ENCODE measurements around the gene AFF3.

AFF3 gene

DNA sequence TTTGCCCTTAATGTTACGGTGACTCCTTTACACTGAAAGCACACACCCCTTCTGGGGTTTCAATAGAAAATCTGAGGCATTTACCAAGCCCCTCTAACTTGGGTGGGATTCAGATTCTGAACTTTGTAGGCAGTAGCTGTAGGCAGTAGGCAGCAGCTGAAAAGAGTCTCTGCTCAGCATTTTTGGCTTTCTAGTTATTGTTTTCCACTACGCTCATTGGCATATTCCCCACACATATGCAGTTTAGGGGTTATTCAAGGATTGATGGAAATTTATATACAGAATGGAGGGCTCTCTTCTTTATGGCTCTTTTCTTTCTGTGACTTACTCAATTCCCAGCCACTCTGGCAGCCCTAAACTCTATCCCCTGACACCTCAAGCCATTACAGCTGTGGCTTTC lies 419.9 kb downstream of the AFF3 start:
- DNase-seq, result no peak

DNA sequence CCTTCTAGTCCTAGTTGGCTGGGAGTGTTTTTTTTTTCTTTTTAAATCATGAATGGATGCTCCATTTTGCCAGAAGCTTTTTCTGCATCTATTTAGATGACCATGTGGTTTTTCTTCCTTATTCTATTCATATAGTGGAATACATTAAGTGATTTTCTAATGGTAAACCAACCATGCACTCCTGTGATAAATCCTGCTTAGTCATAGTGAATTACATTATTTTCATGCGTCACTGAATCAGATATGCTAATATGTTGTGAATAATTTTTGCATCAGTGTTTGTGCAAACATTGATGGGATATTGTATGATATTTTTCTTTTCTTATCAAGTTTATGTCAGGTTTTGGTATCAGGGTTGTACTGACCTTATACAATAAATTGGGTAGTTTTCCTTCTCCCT lies 423.3 kb downstream of the AFF3 start:
- DNase-seq, result no peak

DNA sequence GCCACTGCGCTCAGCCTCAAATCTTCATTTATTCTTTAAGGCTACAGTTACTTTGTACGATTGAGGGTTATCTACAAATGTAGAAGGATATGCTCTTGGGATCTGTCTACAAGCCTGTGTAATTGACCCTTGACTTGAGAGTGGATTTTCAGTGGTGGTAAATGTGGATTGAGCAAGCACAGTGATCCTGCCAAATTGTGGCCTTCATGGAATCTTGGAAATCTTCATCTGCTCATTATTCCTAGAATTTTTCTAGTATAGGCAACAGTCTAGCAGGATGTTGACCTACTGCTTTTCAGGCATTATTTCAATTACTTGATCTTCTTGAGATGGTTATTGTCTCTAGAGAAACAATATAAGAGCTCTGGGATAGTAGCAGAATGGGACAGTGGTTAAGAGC lies 426.4 kb downstream of the AFF3 start:
- DNase-seq, result no peak

DNA sequence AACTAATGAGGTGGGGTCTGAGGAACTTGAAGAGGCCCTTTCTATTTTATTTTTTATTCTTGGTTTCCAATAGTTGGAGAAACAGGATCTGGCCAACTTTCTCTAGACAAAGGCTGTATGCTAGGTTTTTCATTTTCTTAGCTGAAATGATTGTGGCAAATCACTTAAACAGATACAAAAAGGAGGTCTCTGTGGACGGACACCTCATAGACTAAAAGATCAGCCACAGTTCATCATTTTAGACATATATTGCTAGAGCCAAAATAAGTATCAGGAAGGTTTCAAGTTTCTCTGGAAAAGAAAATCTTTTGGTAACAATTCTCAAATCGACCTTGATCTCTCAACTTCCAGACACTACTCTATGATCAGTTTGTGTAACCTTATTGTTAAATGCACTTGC lies 428.0 kb downstream of the AFF3 start:
- DNase-seq, result no peak

DNA sequence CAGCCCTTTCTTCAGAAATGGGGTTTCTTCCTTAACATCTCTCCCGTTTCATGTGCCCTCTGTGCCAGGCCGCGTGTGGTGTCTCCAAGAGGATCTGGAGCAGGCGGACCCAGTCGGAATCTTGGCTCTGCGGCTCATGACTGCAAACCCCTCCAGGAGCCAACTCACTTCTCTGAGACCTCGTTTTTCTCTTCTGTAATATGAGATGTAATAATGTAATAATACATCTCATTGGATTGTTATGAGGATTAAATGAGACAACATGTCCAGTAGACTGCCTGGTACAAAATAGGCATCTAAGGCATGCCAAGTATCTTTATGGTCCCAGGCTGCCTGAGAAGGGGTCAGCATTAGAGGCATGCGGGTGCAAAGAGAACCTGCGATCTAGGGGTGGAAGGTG lies 431.2 kb downstream of the AFF3 start:
- DNase-seq, result no peak

DNA sequence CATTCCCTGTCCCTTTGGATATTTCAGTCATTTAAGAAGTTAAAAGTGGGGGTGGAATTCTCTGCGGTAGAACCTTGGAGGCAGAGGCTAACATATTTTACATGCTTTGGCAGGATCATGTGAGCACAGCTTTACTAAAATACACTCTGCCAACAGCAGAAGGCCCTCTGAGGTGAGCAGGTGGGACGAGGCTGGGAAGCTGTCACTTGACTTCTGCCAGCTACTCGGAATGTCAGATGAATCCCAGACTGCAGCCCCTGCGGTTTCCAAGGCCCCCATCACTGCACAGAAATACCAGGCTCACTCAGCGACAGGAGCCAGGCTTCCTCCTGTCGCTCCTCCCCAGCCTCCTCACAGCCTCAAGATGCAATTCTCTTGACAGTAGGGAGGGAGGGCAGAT lies 431.7 kb downstream of the AFF3 start:
- peak in 2 of 58 donors; percentile 2 to 11 for DNase-seq

DNA sequence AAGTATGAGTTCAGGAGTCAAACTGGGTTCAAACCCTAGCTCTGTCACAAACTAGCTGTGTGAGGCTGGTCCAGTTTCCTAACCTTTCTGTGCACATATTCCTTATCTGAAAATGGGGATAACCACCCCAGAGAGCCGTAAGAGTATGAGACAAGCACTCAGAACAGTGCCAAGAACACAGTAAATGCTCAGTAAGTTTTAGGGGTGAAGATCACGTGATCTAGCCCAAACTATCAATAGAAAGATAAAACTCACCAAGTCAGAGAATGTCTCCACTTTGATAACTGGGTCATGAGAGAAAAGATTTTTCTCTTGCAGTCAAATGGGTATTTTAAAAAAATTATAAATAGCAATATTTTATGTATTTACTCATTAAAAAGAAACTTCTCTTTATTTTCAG lies 433.2 kb downstream of the AFF3 start:
- no peak for DNase-seq

DNA sequence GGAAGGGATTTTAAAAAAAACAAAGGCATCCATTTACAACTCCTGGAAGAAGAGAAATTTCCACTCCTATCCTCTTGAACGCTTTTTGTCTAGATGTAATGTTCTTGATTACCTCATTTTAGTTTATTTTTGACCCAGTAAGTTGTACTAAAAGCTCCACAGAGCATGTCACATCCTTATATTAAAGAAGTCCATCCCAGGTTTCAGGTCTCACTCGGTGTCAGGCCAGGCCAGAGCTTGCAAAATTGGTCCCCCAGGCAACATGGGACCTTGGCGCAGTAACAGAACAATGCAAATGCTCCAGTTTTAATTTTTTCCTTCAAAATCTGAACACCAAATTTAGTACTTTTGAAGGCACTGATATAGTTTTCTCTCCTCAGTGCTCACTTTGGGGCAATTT lies 434.2 kb downstream of the AFF3 start:
- DNase-seq, result no peak

DNA sequence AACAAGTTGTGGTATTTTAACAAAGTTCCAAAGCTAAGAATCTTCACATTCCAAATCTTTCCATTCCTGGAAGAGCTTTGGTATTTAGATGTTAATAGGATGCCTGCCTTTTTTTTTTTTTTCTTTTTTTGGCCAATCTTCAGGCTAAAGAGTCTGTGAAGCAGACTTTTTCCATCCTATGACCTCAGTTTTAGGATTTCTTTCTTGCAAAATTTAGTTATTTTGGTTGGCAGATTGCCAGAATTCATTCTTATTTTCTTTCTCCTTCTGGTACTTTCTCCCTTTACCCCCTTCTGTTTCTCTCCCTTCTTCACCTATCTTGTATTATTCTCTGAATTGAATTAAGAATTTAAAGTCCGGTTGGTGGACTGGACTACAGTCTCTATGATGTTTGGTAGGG lies 434.8 kb downstream of the AFF3 start:
- DNase-seq, result no peak

DNA sequence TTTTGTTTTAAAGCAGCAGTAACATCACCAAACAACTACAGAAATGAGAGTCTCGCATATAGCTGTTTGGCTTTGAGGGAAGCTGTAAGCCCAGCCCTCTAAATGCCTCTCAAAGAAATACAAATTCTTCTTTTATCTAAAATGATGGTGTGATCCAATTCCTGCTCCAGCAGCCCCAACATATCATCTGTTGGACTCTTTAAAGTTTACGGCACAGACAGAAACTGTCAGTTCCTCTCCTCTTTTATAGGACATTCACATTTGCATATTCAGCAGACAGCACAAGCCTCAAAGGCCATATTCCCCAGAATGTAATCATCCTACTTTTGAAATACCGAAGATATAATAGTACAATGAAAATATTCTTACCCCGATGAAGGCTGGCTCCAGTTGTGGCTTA lies 435.7 kb downstream of the AFF3 start:
- DNase-seq, result no peak

DNA sequence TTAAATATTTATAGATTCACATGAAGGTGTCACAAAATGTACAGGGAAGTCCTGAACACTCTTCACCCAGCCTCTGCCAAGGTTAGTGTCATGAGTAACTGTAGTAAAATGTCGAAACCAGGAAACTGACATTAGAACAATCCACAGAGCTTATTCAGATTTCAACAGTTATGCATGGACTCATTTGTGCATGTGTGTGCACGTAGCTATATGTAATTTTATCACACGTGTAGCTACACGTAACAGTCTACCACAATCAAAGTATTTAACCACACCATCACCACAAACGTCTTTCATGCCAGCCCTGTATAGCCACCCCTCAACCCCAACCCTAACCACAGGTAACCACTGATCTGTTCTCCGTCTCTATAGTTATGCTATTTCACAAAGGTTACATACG lies 440.9 kb downstream of the AFF3 start:
- DNase-seq, result no peak

DNA sequence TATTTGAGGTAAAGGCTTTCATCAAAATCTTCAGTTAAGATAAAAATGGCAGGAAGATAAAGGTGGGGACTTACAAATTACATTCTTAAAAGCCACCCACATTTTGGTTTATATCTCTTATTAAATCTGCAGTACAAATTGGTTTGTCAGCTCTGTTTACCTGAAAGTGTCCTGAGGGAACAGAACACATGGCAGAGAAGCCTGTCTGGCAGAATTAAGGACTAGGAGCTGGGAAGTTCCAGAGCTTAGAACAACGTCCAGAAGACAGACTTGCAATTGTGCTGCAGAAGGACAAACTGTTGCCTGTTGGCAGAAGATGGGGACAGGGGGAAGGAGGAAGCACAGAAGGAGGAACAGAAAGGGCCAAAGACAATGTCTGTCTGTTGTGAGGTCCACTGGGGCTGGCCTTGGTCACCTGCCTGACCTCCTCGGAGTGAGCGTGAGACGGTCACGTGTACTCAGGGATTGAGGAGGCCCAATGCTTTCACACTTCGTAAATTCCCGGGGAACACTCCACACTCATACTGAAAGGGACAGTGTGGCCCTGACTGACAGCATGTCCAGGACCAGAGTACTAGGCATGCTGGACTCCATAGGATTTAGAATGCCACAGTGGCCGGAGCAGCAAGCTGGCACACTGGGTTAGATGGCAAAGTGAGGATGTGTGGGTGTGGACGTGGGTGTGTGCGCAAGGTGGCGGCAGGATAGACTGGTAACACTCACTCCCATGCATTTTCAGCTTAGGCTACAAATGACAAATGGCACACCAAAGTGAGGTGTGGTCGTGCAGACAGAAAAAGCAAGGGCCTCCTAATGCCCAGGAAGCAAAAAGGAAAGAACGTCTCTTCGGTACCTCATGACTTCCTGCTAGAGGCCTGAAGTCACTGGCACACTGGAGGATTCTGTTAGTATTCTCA lies 441.6 kb downstream of the AFF3 start:
- DNase-seq, result peak in 1 of 58 donors; percentile 9

DNA sequence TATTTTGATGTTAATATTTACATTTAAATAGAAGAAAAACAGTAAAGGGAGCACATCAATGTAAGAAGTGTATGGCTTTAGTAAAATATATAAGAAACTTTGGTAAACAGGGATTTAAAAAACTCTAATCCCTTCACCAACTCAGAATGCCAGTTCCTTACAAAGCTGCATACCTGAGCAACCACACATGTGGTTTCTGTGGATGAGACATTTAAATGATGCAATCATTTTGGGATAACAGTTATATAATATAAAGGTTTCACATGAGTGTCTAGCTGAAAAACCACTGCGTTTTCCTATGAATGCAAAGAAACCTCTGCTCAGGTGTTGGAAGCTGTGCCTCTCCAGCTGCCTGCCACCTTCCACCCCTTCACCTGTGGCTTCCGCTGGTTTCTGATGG lies 443.5 kb downstream of the AFF3 start:
- DNase-seq, result no peak

DNA sequence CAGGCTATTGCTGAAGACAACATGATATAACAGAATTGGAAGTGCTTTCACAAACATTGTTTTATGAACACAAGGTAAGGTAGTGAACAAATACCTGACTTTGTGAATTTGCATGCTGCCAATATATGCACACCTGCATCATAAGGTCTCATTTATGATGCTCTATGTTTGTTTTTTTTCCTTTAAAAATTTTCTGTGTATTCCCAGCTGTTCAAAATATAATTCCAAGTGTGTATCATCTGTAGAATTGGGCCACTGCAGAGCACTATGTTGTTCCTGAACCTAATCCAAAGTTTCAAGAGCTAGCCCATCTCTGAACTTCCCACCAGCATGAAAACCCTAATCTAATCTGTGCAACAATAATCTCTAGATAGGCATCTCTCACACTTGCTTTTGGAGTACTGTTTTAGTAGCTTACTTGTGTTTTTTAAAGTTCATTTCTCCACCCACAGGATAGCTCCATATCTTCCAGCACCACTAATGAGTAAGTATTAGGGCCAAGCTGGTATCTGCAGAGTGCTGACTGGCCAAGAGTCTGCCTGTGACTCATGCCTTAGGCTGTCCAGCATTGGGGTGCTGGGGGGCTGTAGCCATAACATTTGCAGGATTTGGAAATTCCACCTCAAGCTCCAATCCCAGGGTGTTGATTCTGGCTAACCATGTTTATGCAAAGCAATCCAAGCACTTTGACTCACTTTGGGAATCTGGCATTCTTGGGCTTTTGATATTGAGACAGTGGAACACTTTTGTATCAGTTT lies 444.4 kb downstream of the AFF3 start:
- no peak for DNase-seq

DNA sequence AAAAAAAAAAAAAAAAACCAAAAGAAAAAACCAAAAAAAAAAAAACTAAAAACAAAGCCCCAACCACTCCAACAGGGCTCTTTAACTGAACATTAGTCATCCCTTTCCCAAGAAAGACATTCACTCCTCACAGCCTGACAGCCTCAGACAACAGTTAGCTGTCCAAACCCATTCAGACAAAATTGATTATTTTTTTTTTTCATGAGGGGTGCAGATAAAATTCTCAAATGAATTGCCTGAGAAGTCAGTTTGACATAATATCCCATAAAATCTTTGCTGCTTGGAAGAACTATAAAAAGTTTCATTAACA lies 446.5 kb downstream of the AFF3 start:
- no peak for DNase-seq

DNA sequence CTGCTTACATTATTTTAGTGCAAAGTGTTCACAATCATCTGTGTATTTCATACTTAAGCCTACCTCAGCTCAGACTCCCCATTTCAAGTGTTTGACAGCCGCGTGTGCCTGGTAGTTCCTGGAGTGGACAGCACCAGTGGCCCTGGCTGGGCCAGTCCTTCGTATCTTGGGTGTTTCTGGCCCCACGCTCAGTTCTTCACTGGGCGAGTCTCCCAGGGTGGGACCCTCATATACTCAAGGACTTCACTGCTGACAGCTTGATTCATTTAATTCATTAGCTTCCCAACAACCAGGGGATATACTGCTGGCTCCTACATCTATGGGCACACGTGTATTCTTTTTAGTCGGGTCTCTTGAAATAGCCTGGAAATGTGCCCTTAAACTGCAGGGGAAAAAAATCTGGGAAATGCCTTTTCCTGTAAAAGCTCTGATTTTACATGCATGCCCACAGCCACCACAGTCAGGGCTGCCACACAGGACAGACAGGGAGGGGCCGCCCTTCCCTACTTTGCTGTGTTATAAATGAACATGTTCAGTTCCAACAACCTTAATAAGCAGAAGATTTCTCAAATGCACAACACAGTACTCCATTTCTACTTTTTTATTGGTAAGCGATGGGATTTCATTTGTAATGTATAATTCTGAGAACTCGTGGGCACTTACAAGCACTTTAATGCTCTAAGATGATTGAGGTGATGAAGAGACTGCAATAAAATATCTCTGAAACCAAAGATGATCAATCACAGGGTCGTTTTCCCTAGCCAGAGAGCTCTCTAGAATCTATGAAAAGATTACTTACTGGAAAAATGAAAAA lies 447.1 kb downstream of the AFF3 start:
- DNase-seq, result no peak

DNA sequence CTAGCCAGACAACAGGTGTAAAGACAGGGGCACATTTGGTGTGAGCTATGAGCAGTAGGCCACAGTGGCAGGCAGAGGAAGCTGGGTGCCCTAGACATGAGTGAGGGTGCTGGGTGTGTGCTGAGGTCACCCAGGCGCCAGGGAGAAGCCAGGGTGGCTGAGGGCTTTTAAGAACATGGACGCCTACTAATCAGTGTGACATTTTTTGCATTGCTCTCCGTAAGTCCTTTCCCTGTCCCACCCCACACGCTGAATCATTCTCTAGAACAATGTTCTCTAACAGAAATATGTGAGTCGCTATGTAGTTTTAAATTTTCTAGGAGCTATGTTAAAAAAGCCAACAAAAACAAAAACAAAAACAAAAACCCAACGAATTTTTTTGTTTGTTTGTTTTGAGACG lies 448.1 kb downstream of the AFF3 start:
- DNase-seq, result no peak

DNA sequence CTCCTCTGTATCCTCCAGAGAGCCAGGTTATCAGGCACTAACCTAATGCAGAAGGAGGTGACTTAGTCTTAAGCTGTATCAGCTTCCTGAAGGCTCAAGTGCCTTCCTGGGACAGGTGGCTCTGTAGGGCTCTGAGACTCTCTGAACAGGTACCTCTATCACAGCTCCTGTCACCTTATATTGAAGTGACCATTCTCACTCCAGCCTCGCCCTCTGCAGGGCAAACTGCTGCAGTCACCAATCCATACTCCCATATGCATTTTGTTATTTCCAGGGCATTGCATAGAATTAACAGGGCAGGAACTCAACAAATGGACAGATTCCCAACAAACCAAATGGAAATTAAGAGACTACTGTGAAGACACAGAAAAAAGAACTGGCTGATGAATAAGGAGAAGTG lies 449.6 kb downstream of the AFF3 start:
- no peak for DNase-seq

DNA sequence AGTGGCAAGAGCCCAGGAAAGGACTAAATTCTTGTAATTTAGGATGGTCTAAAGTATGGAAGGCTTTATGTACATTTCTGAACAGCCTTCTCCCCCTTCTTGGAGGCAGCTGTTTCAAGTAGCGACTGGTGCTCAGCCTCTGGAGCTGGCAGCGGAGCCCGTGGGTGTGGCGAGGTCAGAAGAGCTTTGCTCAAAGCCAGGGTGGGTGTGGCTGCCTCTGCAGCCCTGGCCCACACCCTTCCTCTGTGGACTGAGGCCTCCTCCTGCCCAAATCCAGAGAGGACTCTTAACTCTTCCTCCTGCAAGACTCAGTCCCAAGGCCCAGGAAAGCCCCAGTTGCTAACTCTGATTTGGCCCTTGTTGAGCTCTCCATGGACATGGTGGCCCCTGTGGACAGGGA lies 450.5 kb downstream of the AFF3 start:
- no peak for DNase-seq

DNA sequence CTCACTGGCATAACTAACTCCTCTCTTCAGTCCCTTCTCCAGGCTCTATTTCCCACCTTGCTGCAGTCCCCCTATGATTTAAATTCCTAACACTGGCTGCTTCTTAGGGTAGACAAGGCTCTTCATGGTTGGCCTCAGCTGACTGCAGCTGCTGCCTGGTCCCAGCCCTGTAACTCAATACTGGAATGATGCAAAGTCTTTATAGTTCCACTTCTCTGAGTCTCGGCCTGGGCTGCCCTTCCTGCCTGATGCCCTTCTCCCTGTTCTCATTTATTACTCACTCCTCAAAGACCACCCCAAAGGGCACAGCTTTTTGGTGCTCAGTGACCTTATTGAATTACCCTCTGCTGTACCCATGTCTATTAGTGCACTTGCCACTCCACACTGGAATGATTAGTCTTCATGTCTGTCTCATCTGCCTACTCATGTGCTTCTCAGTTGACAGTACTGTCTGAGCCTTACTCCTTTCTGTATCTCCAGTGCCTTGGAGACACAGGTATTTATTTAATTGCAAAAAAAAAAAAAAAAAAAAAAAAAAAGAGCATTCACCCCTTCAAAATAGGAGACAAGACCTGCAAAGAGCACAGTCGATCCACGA lies 453.1 kb downstream of the AFF3 start:
- DNase-seq, result no peak

DNA sequence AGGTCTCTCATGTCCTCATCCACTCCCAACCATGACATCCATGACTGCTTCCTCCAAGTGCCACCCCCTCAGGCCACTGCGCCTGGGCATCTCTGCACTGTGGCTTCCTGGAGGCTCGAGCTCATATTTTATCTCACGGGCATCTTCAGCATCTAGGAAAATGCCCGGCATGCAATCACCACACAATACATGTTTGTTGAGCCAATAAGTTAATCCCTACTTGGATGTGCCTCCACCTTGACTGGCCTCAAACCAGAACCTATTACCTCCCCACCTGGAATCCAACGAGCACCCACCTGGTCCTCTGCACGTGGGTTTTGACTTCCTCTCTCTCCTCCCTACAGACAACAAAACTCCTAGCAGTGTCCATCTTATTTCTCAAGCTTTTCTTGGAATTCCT lies 453.7 kb downstream of the AFF3 start:
- DNase-seq, result no peak

Measured in anterior cingulate cortex (tissue), 58 donors.